ENCODE data around the gene SCGB2B2.
"Not testable (repeated sequence)": the region's sequence is repeated elsewhere in the genome, so short reads cannot be mapped to it uniquely, and the experiment has no call there.

The SCGB2B2 gene

DNA sequence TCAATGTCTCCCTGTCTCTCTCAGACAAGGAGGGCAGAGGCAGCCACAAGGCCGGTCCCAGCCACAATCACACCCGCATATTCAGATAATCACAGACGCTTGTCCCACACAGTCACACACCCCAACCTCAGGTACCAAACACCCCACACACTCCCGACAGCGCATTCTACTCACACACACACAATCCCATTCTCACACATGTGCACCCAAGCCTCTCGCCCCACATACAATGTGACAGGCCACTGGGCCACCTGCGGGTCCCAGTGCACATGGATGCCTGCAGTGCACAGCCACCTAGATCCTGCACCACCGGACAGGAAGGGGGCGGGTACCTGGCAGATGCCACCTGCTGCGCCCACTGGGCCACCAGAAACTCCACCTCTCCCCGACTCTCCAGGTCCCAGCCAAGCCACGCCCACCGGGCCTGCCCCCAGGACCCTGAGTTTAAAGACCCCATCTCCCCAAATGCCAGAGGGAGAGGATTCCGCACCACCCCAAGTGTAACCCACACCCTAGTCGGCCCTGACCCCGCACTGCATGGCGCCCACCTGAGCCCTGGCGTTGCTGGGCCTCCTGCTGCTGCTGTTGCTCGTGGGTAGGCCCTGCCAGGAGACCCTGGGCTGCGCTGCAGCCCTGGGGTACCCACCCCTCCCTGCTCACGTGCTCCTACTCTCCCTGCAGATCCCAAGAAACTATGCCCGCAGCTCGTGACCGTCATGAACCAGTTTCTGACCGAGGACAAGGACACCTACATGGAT is 10.6 kb downstream of the SCGB2B2 start:
- TF ChIP-seq SCRT2 (tag by site-specific recombination; IDR thresholded peaks at IDR 0.05) (peak; percentile 71), ZIC2 (tag by site-specific recombination; IDR thresholded peaks at IDR 0.05) (peak; percentile 66), ZNF37A (tag by site-specific recombination; IDR thresholded peaks at IDR 0.05) (no peak), ZNF610 (tag by site-specific recombination; IDR thresholded peaks at IDR 0.05; ENCODE audit: borderline replicate concordance) (no peak), ZNF747 (tag by site-specific recombination; IDR thresholded peaks at IDR 0.05) (no peak), KLF9 (tag by site-specific recombination; IDR thresholded peaks at IDR 0.05; ENCODE audit: low read depth) (0 out of 2 replicates have a peak, but pooled peaks have one; percentile 33), SCRT1 (tag by site-specific recombination; IDR thresholded peaks at IDR 0.05; ENCODE audit: borderline replicate concordance) (peak; percentile 58; the same call in 1 of the 2 replicates)
- TF ChIP-seq, protein P1, sequence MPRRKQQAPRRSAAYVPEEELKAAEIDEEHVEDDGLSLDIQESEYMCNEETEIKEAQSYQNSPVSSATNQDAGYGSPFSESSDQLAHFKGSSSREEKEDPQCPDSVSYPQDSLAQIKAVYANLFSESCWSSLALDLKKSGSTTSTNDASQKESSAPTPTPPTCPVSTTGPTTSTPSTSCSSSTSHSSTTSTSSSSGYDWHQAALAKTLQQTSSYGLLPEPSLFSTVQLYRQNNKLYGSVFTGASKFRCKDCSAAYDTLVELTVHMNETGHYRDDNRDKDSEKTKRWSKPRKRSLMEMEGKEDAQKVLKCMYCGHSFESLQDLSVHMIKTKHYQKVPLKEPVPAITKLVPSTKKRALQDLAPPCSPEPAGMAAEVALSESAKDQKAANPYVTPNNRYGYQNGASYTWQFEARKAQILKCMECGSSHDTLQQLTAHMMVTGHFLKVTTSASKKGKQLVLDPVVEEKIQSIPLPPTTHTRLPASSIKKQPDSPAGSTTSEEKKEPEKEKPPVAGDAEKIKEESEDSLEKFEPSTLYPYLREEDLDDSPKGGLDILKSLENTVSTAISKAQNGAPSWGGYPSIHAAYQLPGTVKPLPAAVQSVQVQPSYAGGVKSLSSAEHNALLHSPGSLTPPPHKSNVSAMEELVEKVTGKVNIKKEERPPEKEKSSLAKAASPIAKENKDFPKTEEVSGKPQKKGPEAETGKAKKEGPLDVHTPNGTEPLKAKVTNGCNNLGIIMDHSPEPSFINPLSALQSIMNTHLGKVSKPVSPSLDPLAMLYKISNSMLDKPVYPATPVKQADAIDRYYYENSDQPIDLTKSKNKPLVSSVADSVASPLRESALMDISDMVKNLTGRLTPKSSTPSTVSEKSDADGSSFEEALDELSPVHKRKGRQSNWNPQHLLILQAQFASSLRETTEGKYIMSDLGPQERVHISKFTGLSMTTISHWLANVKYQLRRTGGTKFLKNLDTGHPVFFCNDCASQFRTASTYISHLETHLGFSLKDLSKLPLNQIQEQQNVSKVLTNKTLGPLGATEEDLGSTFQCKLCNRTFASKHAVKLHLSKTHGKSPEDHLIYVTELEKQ (tag by site-specific recombination; IDR thresholded peaks at IDR 0.05; ENCODE audit: borderline replicate concordance): no peak
- TF ChIP-seq, protein P2, sequence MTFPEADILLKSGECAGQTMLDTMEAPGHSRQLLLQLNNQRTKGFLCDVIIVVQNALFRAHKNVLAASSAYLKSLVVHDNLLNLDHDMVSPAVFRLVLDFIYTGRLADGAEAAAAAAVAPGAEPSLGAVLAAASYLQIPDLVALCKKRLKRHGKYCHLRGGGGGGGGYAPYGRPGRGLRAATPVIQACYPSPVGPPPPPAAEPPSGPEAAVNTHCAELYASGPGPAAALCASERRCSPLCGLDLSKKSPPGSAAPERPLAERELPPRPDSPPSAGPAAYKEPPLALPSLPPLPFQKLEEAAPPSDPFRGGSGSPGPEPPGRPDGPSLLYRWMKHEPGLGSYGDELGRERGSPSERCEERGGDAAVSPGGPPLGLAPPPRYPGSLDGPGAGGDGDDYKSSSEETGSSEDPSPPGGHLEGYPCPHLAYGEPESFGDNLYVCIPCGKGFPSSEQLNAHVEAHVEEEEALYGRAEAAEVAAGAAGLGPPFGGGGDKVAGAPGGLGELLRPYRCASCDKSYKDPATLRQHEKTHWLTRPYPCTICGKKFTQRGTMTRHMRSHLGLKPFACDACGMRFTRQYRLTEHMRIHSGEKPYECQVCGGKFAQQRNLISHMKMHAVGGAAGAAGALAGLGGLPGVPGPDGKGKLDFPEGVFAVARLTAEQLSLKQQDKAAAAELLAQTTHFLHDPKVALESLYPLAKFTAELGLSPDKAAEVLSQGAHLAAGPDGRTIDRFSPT (tag by site-specific recombination; IDR thresholded peaks at IDR 0.05): peak; percentile 52; the same call in 1 of the 2 replicates
- no peaks in the 10 kb centered on the region; the same call in 1 of the 2 replicates for H3K4me1 ChIP-seq (ENCODE audit: control insufficient read depth, insufficient read depth, low read length)
- H3K27ac ChIP-seq (ENCODE audit: extremely low read depth, low read depth, low read length): no peak overlapping the region
- H3K4me3 ChIP-seq (ENCODE audit: low read depth, low read length): no peak overlapping the region
- POLR2A ChIA-PET: no interaction called here
- no peaks in the 10 kb centered on the region; a peak in 1 of 3 replicates for H3K36me3 ChIP-seq (ENCODE audit: control insufficient read depth in 2 of 2, insufficient read depth in 1 of 2, low read length in 2 of 2)
- CTCF ChIA-PET: no interaction called here
- H3K9me3 ChIP-seq (ENCODE audit: control insufficient read depth, insufficient read depth, low read depth, low read length): peaks cover 2% of the 10 kb centered on the region; the same call in 1 of the 2 replicates

DNA sequence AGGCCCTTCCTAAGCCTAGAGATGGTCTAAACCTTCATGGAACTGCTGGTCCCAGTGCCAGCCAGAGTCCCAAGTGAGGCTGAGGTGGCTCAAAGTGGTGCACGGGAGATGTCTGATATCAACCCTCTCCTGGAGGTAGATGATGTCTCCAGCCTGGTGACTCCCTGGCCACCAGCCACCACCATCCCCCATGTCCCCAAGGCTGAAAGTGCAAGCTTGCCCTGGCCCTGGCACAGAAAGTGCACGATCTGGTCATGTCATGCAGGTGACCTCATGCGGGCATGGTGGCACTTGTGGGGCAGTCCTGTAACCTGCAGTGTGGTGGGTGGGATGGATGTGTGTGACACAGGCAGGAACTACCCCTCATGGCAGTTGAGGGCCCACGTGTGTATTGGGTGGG is 11.7 kb downstream of the SCGB2B2 start:
- POLR2A ChIA-PET; H3K4me3 ChIP-seq (ENCODE audit: low read depth, low read length); CTCF ChIA-PET; H3K36me3 ChIP-seq (ENCODE audit: control insufficient read depth in 2 of 2, insufficient read depth in 1 of 2, low read length in 2 of 2); H3K4me1 ChIP-seq (ENCODE audit: control insufficient read depth, insufficient read depth, low read length); H3K27ac ChIP-seq (ENCODE audit: extremely low read depth, low read depth, low read length); H3K9me3 ChIP-seq (ENCODE audit: control insufficient read depth, insufficient read depth, low read depth, low read length): not testable (repeated sequence)

DNA sequence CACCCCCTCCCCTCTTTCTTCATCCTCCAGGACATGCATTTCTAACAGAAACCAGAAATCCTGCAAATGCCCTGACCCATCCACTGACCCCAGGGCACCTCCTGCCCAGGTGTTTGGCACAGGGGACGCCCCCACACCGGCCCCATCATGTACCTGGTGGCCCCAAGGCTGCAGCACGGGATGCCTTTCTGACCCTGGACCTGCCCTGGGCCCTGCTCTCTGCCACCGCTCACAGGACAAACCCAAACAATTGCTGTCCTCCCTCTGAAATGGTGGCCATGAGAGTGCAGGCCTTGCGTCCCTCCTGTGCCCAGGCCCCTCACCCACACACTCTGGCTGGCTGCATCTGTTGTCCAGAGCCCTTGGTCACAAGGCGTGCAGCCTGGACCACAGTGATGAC is 12.1 kb downstream of the SCGB2B2 start:
- POLR2A ChIA-PET: no interaction called here
- CTCF ChIA-PET: interaction anchor here (0.6 to 2.9 kb wide), 2 partner anchors 9 to 35 kb away, joined by 4 to 35 read pairs; no protein-coding TSS in a partner anchor
- no peak overlapping the region for H3K4me3 ChIP-seq (ENCODE audit: low read depth, low read length)
- no peaks in the 10 kb centered on the region; the same call in 1 of the 2 replicates for H3K4me1 ChIP-seq (ENCODE audit: control insufficient read depth, insufficient read depth, low read length)
- H3K9me3 ChIP-seq (ENCODE audit: control insufficient read depth, insufficient read depth, low read depth, low read length): no peaks in the 10 kb centered on the region
- no peak for TF ChIP-seq ZNF404 (tag by site-specific recombination; IDR thresholded peaks at IDR 0.05)
- no peak for TF ChIP-seq ZFHX2 (tag by site-specific recombination; conservative IDR thresholded peaks at IDR 0.05)
- no peak for TF ChIP-seq KLF10 (tag by site-specific recombination; IDR thresholded peaks at IDR 0.05)
- H3K27ac ChIP-seq (ENCODE audit: extremely low read depth, low read depth, low read length): no peak overlapping the region
- no peaks in the 10 kb centered on the region; a peak in 1 of 3 replicates for H3K36me3 ChIP-seq (ENCODE audit: control insufficient read depth in 2 of 2, insufficient read depth in 1 of 2, low read length in 2 of 2)

All from HEK293 (cell line).